Caki2 (cell line): ENCODE measurements around the gene ALAS1. TPM values are rescaled to one million over a fixed set of nuclear protein-coding genes. Genes with fewer than 3 reads are reported as not detected.
A peak's percentile ranks its signal among the peaks of the same experiment; 100 is the strongest.

ENCODE experiments used
- DNase-seq: peaks from one replicate; pipeline ENCODE4 v3.0.0-alpha.2; 2015; ENCODE audit warnings: low read depth
- in situ Hi-C: cut with HindIII; loops from 2 replicates; pipeline ENCODE4 v1.10.0; 2016; ENCODE audit warnings: low sequenced_read_pairs, low pct_unique_long_range_greater_than_20kb, mixed read lengths
- total RNA-seq: library from RNA; depleted of rRNA; stranded (reverse); fragments of >200 nt; shearing (Covaris generic); gene quantifications from 2 replicates; pipeline ENCODE4 v1.2.3, GENCODE V29; 2014; ENCODE audit warnings: low replicate concordance

Gene ALAS1
- total RNA-seq, 1 experiment from 2014 or later, result 49.4 TPM

DNA sequence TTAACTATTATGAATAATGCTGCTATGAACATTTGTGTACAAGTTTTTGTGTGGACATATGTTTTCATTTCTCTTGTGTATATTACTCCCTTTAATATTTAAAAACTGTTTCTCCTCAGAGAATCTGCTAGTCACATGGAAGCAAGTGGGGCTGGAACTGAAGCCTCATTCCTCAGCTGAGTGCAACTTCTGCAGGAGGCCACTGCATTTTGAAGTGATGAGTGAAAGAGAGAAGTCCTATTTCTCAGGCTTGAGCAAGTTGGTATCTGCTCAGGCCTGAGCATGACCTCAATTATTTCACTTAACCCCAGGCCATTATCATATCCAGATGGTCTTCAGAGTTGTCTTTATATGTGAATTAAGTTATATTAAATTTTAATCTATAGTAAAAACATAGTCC is 15.9 kb downstream of the ALAS1 start:
- no peak for DNase-seq
- in situ Hi-C loops, result no loop called here

DNA sequence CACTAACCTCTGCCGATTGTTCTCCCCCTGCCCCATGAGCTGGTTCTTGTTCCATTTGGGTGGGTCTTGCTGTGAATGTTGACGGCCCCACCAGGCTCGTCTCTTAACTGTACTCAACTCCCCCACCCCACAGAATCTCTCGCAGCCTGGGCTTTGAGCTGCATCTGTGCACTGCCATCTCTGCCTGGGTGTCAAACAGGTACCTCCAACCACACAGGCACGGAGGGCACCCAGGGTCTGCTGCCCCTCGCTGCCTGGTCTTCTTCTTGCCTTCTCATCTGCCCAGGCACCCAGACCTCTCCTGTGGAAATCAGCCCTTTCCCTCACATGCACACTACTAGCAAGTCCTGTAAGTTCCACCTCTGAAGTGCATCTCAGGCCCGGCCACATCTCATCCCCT is 17.4 kb downstream of the ALAS1 start:
- in situ Hi-C loops, result no loop called here
- no peak for DNase-seq

DNA sequence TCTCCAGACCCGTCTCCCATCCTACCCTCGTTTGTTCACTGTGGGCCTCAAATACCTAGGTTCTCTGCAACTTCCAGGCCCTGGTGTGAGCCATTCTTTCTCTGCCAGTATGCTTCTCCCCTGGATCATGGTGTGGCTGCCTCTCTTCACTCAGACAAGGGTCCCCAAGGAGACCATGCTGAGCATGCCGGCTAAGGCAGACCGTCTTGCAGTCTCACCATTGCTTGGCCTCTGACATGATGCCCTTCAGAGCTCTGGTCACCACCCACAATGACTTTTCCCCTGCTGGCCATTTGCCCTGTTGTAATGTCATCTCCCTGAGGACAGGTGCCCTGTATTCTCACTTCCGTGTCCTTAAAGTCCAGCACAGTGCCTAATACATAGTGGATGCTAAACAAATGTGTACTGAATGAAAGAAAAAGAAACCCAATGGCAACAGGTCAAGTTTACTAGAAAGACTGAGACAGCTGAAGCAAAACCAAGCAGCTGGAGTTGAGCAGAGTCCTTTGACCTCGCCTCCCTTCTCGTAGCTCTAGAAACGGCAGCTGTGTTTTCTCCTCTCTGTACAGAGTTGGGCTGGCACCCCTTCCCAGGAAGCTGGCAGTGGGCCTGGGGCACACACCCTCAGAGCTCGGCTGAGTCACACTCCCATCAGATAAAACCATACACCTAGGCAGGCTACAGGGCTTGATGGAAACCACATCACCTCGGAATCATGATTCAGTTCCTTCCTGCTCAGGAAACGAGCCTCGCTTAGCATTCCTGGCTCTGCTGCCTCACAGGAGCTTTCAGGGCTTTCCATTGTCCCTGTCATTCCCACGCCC is 18.8 kb downstream of the ALAS1 start:
- in situ Hi-C loops, result no loop called here
- peak; percentile 45 for DNase-seq

DNA sequence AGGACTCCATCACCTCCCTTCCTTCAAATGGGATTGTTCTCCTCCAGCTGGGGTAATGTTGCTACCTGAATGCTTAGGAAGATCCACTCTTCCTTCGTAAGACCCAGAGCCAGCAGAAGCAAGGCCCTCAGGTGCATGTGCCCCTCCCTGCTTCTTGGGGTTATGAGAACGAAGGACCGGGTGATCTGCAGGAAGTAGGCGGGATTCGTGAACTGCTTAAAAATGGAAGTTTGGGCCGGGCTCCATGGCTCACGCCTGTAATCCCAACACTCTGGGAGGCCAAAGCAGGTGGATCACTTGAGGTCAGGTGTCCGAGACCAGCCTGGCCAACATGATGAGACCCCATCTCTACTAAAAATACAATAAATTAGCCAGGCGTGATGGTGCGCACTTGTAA is 19.4 kb downstream of the ALAS1 start:
- no peak for DNase-seq
- in situ Hi-C loops, result no loop called here

DNA sequence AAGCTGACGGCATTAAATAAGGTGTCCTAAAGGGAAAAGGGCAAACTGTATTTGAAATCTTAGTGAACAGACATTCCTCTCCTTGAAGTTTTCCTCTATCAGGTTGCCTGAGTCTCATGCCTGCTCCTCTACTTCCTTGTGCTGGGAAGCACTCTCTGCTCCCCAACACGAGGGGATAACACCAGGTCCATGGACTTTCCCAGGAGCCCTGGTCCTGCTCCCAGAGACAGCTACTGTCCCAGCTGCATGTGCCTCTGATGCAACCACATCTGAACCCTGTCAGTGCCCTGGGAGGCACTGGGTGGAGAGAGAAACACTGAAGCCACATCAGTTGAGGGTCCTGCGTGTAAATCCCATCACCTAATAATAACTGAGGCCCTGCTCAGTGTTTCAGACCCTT is 20.1 kb downstream of the ALAS1 start:
- in situ Hi-C loops, result no loop called here

DNA sequence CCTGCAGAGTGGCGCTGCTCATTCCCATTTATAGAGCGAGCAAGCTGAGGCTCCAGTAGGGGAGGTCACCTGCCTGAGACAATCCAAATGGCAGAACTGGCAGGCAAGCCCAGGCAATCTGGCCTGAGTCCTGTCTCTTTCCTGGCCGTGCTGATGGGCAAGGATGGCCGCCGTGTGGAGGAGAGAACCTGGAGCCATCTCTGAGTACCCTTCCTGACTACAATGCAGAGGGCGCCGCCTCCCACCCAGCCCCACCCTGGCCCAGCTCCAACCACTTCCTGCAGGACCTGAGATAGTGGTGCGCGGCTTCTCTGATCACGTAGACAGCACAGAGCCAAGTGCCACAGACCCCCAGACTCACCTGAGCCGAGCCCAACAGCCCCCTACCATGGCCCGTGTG is 20.5 kb downstream of the ALAS1 start:
- in situ Hi-C loops, result no loop called here
- DNase-seq, result no peak

More for the DNA sequence above, 20.1 kb downstream of the ALAS1 start:
- no peak for DNase-seq

DNA sequence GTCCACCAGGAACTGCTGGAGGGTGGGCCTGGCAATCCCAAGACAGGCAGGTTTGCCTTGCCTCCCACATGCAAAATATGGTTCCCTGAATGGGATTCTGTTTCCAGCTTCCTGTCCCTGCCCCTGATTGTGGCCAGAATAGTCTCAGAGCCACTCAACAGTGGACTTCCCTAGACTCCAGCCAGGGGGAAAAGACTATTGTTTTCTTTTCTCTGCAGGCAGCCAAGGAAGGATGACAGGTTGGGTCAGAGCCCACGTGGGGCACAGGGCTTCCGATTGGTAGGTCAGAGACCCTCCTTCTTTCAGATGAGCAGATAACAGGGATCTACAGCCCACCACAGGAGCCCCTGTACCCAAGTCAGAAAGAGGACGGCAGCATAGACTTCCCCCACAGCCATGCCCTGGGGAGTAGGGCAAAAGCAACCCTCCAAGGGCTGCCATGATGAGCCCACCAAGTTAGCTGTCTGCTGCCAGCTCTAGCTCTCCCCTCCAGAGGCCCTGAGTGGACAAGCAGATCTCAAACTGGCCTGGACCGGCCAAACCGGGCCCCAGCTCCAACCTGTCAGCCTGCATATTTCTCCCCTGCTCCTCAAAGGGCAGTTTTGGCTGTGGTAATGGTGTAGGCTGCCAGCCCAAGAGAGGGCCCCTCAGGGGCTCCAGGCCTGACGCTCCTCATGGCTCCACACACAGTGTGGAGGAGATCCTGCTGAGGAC is 21.1 kb downstream of the ALAS1 start:
- in situ Hi-C loops, result no loop called here
- DNase-seq, result no peak

DNA sequence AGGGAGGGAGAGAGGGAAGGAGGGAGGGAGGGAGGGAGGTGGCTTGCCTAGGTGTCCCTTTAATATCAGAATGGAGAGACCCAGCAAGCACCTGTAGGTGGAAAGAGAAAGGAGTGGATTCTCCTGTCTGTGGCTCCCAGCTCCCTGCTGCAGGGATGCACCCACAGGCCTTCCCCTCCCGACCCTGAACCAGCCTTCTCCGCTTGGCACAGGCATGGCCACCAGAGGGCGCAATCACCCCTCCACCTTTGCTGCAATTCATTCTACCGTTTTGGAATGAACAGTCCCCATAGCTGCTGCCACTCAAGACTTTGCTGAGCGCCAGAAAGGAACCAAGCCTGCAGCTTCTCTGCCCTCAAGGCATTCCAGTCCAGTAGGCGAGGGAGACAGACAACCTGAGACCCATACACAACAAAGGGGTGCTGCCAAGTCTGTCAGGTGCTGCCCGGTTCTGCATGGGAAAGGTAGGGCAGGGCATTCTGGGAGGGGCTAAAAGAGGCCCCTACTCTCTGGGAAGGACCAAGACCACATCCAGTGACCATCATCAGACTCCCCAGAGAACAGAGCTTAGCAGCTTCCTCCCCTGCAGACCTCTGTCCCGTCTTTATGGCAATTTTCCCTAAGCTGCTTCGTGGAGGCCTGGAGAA is 22.5 kb downstream of the ALAS1 start:
- DNase-seq, result peak; percentile 56

DNA sequence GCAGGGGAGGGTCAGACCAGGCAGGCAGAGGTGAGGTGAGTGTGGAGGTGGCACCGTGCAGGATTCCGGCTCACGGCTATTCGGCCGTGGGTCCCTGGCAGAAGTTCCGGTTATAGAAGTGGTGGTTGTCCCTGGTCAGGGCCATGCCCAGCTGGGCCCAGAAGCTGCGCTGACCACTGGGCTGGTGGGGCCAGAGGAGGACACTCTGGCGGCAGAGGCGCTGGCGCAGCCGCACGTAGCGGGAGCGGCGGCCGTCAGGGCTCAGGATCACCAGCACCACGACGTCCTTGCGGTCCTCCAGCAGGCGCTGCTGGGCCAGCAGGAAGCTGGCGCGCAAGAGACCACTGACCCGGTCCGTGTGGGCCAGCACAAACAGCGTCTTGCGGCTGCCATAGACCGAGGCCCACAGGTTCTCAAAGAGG is 23.2 kb downstream of the ALAS1 start:
- in situ Hi-C loops, result no loop called here
- no peak for DNase-seq

More for the DNA sequence above, 22.5 kb downstream of the ALAS1 start:
- in situ Hi-C loops, result no loop called here

DNA sequence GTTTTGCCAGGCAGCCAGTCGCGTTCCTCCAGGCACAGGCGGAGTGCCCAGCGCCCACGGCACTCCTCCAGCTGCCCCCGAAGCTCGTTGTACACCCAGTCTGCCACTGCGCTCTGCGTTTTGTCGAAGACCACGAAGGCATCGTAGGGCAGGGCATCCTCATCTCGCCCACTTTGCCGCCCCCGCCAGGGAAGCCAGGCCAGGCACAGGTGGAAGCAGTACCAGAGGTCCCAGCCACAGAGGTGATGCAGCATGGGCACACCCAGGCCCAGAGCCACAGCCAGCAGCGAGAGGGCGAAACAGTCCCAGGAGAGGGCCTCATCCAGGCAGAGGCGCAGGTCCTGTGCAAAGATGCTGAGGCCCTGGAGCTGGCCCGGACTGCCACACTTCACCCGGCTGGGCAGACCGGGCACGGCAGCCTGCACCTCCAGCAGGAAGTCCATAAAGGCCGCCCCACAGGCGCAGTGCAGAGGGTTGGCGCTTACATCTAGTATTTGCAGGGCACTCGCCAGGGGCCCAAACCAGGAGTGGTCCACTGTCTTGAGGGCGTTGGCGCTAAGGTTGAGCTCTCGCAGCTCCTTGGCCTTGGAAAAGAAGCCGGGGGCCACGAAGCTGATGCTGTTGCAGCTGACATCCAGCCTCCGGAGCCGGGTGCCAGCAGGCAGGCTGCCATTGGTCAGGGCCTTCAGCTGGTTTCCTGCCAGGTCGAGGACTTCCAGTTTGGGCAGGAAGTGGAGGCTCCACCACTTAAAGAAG is 23.8 kb downstream of the ALAS1 start:
- no peak for DNase-seq
- in situ Hi-C loops, result no loop called here

DNA sequence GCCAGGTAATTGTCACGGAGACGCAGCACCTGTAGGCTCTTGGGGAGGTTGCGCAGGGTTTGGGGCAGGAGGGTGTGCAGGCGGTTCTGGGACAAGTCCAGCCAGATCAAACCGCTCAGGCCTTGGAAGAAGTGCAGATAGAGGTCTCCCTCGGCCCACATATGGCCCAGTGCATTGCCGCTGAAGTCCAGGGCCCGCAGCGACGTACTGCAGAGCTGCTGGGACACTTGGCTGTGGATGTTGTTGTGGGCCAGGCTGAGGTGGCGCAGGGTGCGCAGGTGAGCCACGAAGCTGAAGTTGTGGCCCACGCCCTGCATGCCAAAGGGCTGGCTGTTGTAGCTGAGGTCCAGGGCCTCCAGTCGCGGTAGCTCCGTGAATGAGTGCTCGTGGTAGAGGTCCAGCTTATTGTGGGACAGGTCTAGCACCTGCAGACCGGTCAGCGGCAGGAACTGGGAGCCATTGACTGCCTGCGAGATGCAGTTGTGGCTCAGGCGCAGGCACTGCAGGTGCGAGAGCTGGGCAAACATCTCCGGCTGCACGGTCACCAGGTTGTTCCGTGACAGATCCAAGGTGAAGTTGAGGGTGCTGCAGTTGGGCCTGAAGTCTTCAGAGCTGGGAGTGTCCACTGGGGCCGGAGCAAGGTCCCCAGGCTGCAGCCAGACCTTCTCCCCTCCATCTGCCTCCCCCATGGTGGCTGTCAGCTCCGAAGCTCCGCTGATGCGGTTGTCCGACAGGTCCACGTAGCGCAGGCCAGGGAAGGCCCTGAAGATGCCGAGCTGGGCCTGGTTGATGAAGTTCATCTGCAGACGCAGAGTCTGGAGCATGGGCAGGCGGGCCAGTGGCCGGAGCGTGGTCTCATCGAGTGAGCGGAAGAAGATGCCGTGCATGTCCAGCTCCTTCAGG is 24.6 kb downstream of the ALAS1 start:
- in situ Hi-C loops, result no loop called here
- DNase-seq, result no peak

DNA sequence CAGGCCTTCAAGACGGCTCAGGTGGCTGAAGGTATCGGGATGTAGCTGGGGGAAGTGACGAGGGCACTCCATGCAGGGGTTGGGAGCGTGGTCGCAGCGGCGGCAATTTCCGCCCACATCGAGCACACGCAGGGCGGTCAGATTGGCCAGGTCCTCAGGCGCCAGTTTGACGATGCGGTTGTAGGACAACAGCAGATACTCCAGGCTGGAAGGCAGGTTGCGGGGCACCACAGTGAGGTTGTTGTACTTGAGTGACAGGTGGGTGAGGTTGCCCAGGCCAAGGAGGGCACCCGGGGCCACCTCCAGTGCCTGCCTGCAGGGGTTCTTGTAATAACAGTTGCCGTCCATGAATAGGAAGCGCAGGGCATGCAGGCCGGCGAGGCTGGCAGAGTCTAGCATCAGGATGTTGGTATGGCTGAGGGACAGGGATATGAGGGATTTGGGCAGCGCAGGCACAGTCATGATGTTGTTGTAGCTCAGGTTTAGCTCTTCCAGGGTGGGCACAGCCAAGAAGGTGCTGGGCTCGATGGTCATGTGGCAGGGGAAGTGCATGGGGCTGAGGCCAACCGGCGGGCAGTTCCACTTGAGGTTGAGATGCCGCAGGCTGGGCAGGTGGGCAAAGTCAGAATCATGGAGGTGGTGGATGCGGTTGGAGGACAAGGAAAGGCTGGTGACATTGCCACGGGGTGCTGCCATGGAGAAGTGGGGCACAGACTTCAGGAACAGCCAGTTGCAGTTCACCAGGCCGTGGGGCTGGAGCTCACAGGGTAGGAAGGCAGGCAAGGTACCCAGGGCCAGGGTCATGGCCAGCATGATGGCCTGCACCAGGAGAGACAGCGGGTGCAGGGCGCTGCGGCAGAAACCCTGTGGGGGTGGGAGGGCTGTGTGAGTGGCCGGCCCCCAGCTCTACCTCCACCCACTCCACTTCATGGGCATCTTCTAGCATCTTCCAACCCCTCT is 25.8 kb downstream of the ALAS1 start:
- in situ Hi-C loops, result no loop called here
- no peak for DNase-seq

DNA sequence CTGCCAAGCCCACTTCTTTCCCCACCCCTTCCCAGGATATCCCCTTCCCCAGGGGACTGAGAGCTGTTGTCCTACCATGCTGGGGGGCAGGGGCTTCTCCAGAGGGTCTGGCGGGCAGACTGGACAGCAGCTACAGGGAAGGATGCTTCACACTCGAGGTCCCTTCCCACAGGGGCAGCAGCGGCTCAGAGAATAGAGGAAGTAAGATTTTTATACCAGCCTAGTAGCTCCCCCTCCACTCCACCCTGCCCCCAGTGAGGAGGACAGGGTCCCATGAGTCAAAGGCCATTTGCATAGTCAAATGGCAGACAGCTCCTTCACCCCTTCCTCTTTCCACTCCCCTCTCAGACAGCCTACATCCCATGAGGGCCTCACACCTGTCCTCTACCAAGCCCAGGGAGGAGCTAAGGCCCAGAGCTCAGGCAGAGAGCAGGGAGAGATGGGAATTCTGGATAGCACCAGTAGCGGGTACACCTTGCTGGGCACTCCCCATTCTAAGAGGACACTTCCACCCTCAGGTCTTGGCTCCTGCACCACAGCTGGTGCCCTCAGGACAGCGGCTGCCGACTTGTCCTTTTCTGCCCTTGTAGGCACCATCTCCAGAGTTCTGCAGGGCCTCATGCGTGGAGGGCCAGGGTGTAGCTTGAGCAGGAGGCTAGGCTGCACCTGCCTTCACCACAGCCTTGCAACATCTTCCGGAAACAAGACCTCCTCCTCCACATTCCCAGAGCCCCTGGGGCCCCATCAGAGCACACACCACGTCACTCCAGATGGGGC is 27.7 kb downstream of the ALAS1 start, which contains the start of gene TLR9:
Gene TLR9, minus strand, starts transcription at position 194 of the 777 bp plus-strand sequence. Its CDS starts 116 bp downstream, at position 78.
- in situ Hi-C loops, result no loop called here
- DNase-seq, result no peak

DNA sequence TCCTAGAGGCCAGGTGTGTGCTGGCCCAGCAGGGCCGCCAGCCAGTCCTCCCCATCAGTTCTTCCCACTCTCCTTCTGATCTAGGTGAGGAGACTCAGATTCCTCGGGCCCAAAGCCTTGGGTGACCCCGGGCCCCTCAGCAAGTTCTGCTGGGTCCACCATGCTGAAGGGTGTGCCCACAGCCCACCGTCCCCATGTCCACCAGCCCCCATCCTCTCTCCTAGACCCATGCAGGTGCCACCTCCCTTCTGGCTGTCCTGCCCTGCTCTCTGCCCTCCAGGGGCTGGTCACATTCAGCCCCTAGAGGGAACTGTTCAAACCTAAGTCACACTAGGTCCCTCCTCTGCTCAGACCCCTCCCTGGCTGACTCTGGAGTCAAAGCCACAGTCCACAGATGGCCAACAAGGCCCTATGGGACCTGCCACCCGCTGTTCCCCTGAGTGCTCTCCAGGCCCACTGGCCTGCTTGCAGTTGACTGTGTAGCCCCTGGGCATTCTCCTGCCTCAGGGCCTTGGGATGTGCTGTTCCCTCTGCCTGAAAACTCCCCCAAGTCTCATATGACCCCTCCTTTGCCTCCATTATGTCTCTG is 28.4 kb downstream of the ALAS1 start:
- DNase-seq, result no peak
- in situ Hi-C loops, result no loop called here

DNA sequence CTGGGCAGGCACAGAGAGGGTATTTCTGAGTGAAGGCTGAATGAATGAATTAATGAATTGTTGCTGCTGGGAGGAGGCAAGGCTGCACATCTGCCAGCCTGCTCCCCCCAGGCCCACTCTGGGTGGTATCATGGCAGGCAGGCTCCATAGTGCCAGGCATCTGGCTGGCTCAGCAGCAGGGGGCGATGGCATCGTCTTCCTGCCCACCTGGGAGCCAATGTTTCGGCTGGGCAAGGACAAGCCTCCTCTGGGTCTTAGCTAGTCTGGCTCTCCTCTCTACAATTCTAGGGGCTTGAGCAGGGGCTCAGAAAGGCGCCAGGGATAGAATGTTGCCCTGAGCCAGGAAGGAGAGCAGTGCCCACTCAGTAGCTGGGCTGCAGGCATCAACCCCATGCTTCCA is 29.2 kb downstream of the ALAS1 start:
- no peak for DNase-seq
- in situ Hi-C loops, result no loop called here
